H1 (cell line): ENCODE data around the gene EXD1.

Source experiments
- CTCF ChIP-seq, 3 experiments: IDR thresholded peaks; 1 replicate in 2 of 3; 2 replicates in 1 of 3; pipeline versions ENCODE4 v1.5.1 to v1.6.1; 2011; ENCODE audit warnings: low read length in 3 of 3, mild to moderate bottlenecking in 3 of 3, inconsistent platforms in 2 of 3, low read depth in 1 of 3, moderate library complexity in 1 of 3; ENCODE audit not compliant: insufficient read depth in 1 of 3; ENCODE audit errors: control extremely low read depth in 1 of 3
- E2F6 ChIP-seq: IDR thresholded peaks from 2 replicates; pipeline ENCODE4 v1.6.1; 2012; ENCODE audit warnings: inconsistent platforms
- SUZ12 ChIP-seq: fragments of 200-600 bp; sonication (generic); IDR thresholded peaks from 2 replicates; pipeline ENCODE4 v1.6.1; 2012; ENCODE audit warnings: mild to moderate bottlenecking, inconsistent platforms, low read length, moderate library complexity, mixed read lengths
- YY1 ChIP-seq: IDR thresholded peaks from 2 replicates; pipeline ENCODE4 v1.6.1; 2011; ENCODE audit warnings: low read depth, mild to moderate bottlenecking, low read length

GRCh38 chr15:41241221-41241964 lies 10.8 kb upstream of the EXD1 start:
- TF ChIP-seq CTCF (IDR thresholded peaks at IDR 0.05; ENCODE audit: control extremely low read depth in 1 of 3, insufficient read depth in 1 of 3, low read depth in 1 of 3, low read length in 3 of 3), result no peak
- no peak for TF ChIP-seq SUZ12
- no peak for TF ChIP-seq YY1
- no peak for TF ChIP-seq E2F6
